Breast epithelium (tissue), 4 donors: Measurements from ENCODE around the gene CKS1B. TPM values are rescaled to one million over a fixed set of nuclear protein-coding genes. Genes with fewer than 3 reads are reported as not detected.

ENCODE experiments used
- DNase-seq, 2 donors: peaks; one replicate each; pipeline ENCODE4 v3.0.0-alpha.2; 2019; ENCODE audit warnings: low spot score in 2 of 2
- H3K27ac ChIP-seq, 2 donors: fragments of 200-600 bp; sonication (generic) in 1 of 2; one replicate each; pipeline ENCODE4 v1.5.1; 2016 to 2019; ENCODE audit warnings: mild to moderate bottlenecking in 1 of 2
- H3K27me3 ChIP-seq, 2 donors: fragments of 200-600 bp; sonication (generic) in 1 of 2; one replicate each; pipeline versions ENCODE4 v1.5.1 to v1.6.0; 2017 to 2019; ENCODE audit warnings: control low read depth in 1 of 2, mild to moderate bottlenecking in 1 of 2
- H3K36me3 ChIP-seq: fragments of 200-600 bp; one replicate; pipeline ENCODE4 v1.5.1; 2019
- H3K4me1 ChIP-seq, 2 donors: fragments of 200-600 bp; sonication (generic); one replicate each; pipeline ENCODE4 v1.5.1; 2016 to 2019; ENCODE audit warnings: control low read depth in 1 of 2
- H3K4me3 ChIP-seq, 3 donors: fragments of 200-600 bp; sonication (generic); 1 replicate in 2 of 3; 2 replicates in 1 of 3; pipeline ENCODE4 v1.5.1; 2016 to 2019; ENCODE audit warnings: mild to moderate bottlenecking in 3 of 3, moderate library complexity in 2 of 3
- H3K9me3 ChIP-seq, 2 donors: fragments of 200-600 bp; sonication (generic) in 1 of 2; one replicate each; pipeline ENCODE4 v1.5.1; 2016 to 2019; ENCODE audit warnings: control low read depth in 1 of 2
- CTCF ChIP-seq, 3 donors: fragments of 450-650 bp; IDR thresholded peaks; one replicate each; pipeline ENCODE4 v1.5.1; 2016 to 2017; ENCODE audit warnings: antibody characterized with exemption in 3 of 3, mild to moderate bottlenecking in 3 of 3, moderate library complexity in 3 of 3
- POLR2A ChIP-seq: fragments of 450-650 bp; IDR thresholded peaks from one replicate; pipeline ENCODE4 v1.6.1; 2016; ENCODE audit warnings: antibody characterized with exemption, mild to moderate bottlenecking, moderate library complexity
- POLR2AphosphoS5 ChIP-seq, 3 donors: sonication (generic); formaldehyde crosslinking; IDR thresholded peaks; one replicate each; pipeline ENCODE4 v1.6.1; 2017; ENCODE audit warnings: antibody characterized with exemption in 3 of 3
- intact Hi-C: fragments of 100-400 bp; cut with DNase I; formaldehyde crosslinking; loops from one replicate; pipeline ENCODE4 v1.15.1; 2023; ENCODE audit warnings: low total_unique reads
- total RNA-seq, 3 donors: library from RNA; depleted of rRNA; stranded (reverse); fragments of >200 nt; gene quantifications; one replicate each; pipeline ENCODE4 v1.1.0, GENCODE V29; 2016

CKS1B gene
- total RNA-seq, 3 donors from 2014 or later: 44.6 to 104 (median 47.3) TPM

DNA sequence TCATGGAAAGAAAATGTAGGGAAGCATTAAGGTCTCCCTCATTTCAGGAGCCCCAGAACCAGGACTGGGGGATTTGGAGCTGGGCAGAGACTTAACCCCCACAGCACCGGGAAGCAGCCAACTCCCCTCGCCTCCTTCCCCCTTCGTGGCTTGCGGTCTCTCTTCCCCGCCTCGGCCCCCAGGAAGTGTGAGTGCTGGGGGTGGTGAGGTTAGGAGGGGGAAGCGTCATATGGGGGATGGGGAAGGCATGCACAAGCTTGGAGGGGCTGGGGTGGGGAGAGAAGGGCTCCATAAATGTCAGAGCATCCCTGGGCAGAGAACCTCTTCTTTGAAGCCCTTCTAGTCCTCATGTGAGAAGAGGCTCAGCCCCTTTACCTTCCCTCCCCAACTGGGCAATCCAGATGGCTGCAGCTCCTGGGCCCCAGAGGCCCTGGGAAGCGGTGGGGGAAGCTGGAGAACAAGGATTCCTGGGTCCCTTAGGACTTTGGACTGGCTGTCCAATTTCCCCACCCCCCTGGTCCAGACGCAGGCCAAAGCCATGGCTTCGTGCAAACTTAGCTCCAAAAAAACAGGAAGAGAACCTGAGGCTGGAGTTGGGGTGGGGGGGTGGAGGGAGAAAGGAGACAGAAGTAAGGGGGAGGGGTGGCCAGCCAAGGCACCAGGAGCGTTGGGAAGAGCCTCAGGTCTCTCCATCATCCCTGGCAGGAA lies 35.9 kb downstream of the CKS1B start:
- H3K27ac ChIP-seq: peak overlapping the region; percentile 98 to 99
- H3K4me1 ChIP-seq: peaks cover 28 to 42% of the 10 kb centered on the region in 2 donors
- no peaks in the 10 kb centered on the region for H3K36me3 ChIP-seq
- H3K27me3 ChIP-seq: no peaks in the 10 kb centered on the region
- peak overlapping the region; percentile 33 to 73 (median 63) for H3K4me3 ChIP-seq
- intact Hi-C loops: no loop called here
- TF ChIP-seq POLR2AphosphoS5 (IDR thresholded peaks at IDR 0.05) (no peak), CTCF (IDR thresholded peaks at IDR 0.05) (no peak), POLR2A (no peak)
- no peaks in the 10 kb centered on the region for H3K9me3 ChIP-seq
- no peak for DNase-seq

GRCh38 chr1:155011004-155011416 lies 36.5 kb downstream of the CKS1B start:
- intact Hi-C loops: no loop called here
- peak overlapping the region in 2 of 3 donors; percentile 63 to 73 for H3K4me3 ChIP-seq
- TF ChIP-seq POLR2A: no peak
- no peak for TF ChIP-seq POLR2AphosphoS5 (IDR thresholded peaks at IDR 0.05)
- TF ChIP-seq CTCF (IDR thresholded peaks at IDR 0.05): no peak
- peak overlapping the region; percentile 98 to 99 for H3K27ac ChIP-seq
- no peaks in the 10 kb centered on the region for H3K9me3 ChIP-seq
- no peaks in the 10 kb centered on the region for H3K27me3 ChIP-seq
- H3K36me3 ChIP-seq: no peaks in the 10 kb centered on the region
- DNase-seq: no peak
- peaks cover 28 to 36% of the 10 kb centered on the region in 2 donors for H3K4me1 ChIP-seq

DNA sequence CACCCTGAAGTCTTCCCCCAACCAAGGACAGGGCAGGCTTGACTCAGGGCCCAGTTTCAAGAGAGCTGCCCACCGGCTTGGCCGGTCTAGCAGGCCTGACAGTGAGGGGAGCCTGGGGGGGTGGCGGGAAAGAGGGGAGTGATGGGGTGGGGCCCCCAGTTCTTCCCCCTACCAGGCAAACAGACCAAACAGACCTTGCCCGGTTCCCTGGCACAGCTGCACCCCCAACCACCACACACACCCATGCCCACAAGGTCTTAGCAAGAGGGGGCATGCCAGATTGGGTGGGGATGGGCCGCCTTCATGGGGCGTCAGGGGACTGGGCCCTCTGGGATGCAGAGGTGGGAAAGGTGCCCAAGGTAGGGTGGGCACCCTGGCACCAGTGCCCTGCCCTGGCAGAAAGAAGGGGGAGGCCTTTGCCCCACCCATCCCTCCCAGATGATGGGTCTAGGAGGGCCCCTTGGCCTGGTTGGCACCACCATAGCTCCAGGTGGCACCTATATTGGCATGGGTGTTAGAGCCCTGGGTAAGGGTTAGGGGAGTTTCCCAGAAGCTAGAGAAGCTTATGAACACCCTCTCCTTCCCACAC lies 37.0 kb downstream of the CKS1B start:
- intact Hi-C loops: loop anchor here (1.0 kb wide), 1 partner anchor 22 kb away; no protein-coding TSS in a partner anchor
- H3K4me3 ChIP-seq: peak overlapping the region in 2 of 3 donors; percentile 63 to 73
- peak overlapping the region; percentile 98 to 99 for H3K27ac ChIP-seq
- peaks cover 28 to 32% of the 10 kb centered on the region in 2 donors for H3K4me1 ChIP-seq
- TF ChIP-seq POLR2AphosphoS5 (IDR thresholded peaks at IDR 0.05) (no peak), POLR2A (no peak), CTCF (IDR thresholded peaks at IDR 0.05) (no peak)
- H3K9me3 ChIP-seq: no peaks in the 10 kb centered on the region
- no peak for DNase-seq
- no peaks in the 10 kb centered on the region for H3K27me3 ChIP-seq
- H3K36me3 ChIP-seq: no peaks in the 10 kb centered on the region

- Histone ChIP-seq H3K9me3 (no peaks in the 10 kb centered on the region), H3K27ac (peak overlapping the region; percentile 98 to 99), H3K27me3 (no peaks in the 10 kb centered on the region), H3K4me1 (peaks cover 26 to 27% of the 10 kb centered on the region in 2 donors), H3K36me3 (no peaks in the 10 kb centered on the region), H3K4me3 (peak overlapping the region in 2 of 3 donors; percentile 63 to 73)
- DNase-seq: peak in 1 of 2 donors; percentile 75
- intact Hi-C loops: loop anchor here (1.0 kb wide), 1 partner anchor 23 kb away; no protein-coding TSS in a partner anchor
- no peak for TF ChIP-seq CTCF (IDR thresholded peaks at IDR 0.05)
- no peak for TF ChIP-seq POLR2A
- TF ChIP-seq POLR2AphosphoS5 (IDR thresholded peaks at IDR 0.05): no peak
These were observed 37.6 kb downstream of the CKS1B start for GRCh38 chr1:155012026-155012546.
